Muscle of leg (tissue), 11 donors: ENCODE measurements around the gene IFTAP. TPM values are rescaled to one million over a fixed set of nuclear protein-coding genes. Genes with fewer than 3 reads are reported as not detected.

Experiments used
- DNase-seq: peaks from one replicate; pipeline ENCODE4 v3.0.0; 2013
- H3K27ac ChIP-seq: one replicate; pipeline ENCODE4 v1.5.1; 2013; ENCODE audit warnings: mild to moderate bottlenecking, low read length, control low read depth
- H3K27me3 ChIP-seq: one replicate; pipeline ENCODE4 v1.6.1; 2013; ENCODE audit warnings: low read length; ENCODE audit not compliant: control insufficient read depth, insufficient read depth
- H3K36me3 ChIP-seq: one replicate; pipeline ENCODE4 v1.6.1; 2013; ENCODE audit warnings: low read length; ENCODE audit not compliant: control insufficient read depth, insufficient read depth
- H3K4me1 ChIP-seq: one replicate; pipeline ENCODE4 v1.6.1; 2013; ENCODE audit warnings: low read length; ENCODE audit not compliant: control insufficient read depth, insufficient read depth
- H3K4me3 ChIP-seq: one replicate; pipeline ENCODE4 v1.5.1; 2013; ENCODE audit warnings: low read length, control low read depth
- H3K9me3 ChIP-seq: replicated peaks from 2 replicates; pipeline ENCODE4 v1.6.1; 2013; ENCODE audit warnings: low read depth, low read length; ENCODE audit not compliant: control insufficient read depth
- WGBS: methylation state at CpG from one replicate; pipeline ENCODE4 v1.1.5; 2013; ENCODE audit warnings: missing lambda C conversion rate; ENCODE audit not compliant: insufficient coverage; 5-methylcytosine and 5-hydroxymethylcytosine counted together
- polyA plus RNA-seq, 8 donors: library from polyadenylated mRNA; unstranded; fragments of 120-200 nt; gene quantifications; one replicate each; pipeline versions ENCODE4 v1.2.1 to v1.2.3, GENCODE V29; 2013; ENCODE audit warnings: inconsistent platforms in 1 of 8, low replicate concordance in 1 of 8; ENCODE audit not compliant: insufficient read length in 8 of 8, insufficient read depth in 1 of 8
- total RNA-seq: library from RNA; stranded (reverse); fragments of 120-200 nt; gene quantifications from one replicate; pipeline ENCODE4 v1.2.4, GENCODE V29; 2013

IFTAP gene
- total and polyA plus RNA-seq, 9 donors = 40.3 to 57.4 (median 42.1) TPM

GRCh38 chr11:36684840-36685801 lies 90.8 kb downstream of the IFTAP start:
- Histone ChIP-seq H3K9me3 (no peaks in the 10 kb centered on the region), H3K27me3 (no peaks in the 10 kb centered on the region), H3K4me1 (no peaks in the 10 kb centered on the region), H3K36me3 (no peaks in the 10 kb centered on the region), H3K27ac (no peak overlapping the region), H3K4me3 (no peak overlapping the region)
- no peak for DNase-seq
- 74% methylated on average over 3 of the region's 12 CpGs for WGBS

- no peaks in the 10 kb centered on the region for H3K27me3 ChIP-seq
- no peaks in the 10 kb centered on the region for H3K4me1 ChIP-seq
- H3K36me3 ChIP-seq = no peaks in the 10 kb centered on the region
- no CpG with 5 or more reads among the region's 2 CpGs for WGBS
- no peaks in the 10 kb centered on the region for H3K9me3 ChIP-seq
- H3K27ac ChIP-seq = no peak overlapping the region
- H3K4me3 ChIP-seq = no peak overlapping the region
- DNase-seq = no peak
Observed at GRCh38 chr11:36688132-36688531, 93.8 kb downstream of the IFTAP start.

GRCh38 chr11:36688571-36689291 lies 94.4 kb downstream of the IFTAP start:
- Histone ChIP-seq H3K4me3 (no peak overlapping the region), H3K27ac (no peak overlapping the region), H3K9me3 (no peaks in the 10 kb centered on the region), H3K27me3 (no peaks in the 10 kb centered on the region), H3K36me3 (no peaks in the 10 kb centered on the region), H3K4me1 (no peaks in the 10 kb centered on the region)
- DNase-seq = no peak
- WGBS = 35% methylated on average over 4 of the region's 7 CpGs

GRCh38 chr11:36689442-36689841 lies 95.1 kb downstream of the IFTAP start:
- no peaks in the 10 kb centered on the region for H3K27me3 ChIP-seq
- H3K27ac ChIP-seq = no peak overlapping the region
- no peak for DNase-seq
- no peak overlapping the region for H3K4me3 ChIP-seq
- WGBS = no CpG with 5 or more reads among the region's 4 CpGs
- H3K9me3 ChIP-seq = no peaks in the 10 kb centered on the region
- no peaks in the 10 kb centered on the region for H3K36me3 ChIP-seq
- H3K4me1 ChIP-seq = no peaks in the 10 kb centered on the region

- Histone ChIP-seq H3K27me3 (no peaks in the 10 kb centered on the region), H3K4me1 (no peaks in the 10 kb centered on the region), H3K9me3 (no peaks in the 10 kb centered on the region), H3K36me3 (no peaks in the 10 kb centered on the region), H3K27ac (no peak overlapping the region), H3K4me3 (no peak overlapping the region)
- 75% methylated on average over 1 of the region's 1 CpG for WGBS
- no peak for DNase-seq
Observed at GRCh38 chr11:36692704-36693103, 98.4 kb downstream of the IFTAP start.

- Histone ChIP-seq H3K27ac (no peak overlapping the region), H3K27me3 (no peaks in the 10 kb centered on the region), H3K4me1 (no peaks in the 10 kb centered on the region), H3K9me3 (no peaks in the 10 kb centered on the region), H3K4me3 (no peak overlapping the region), H3K36me3 (no peaks in the 10 kb centered on the region)
- no CpG with 5 or more reads among the region's 1 CpG for WGBS
- no peak for DNase-seq
Observed at GRCh38 chr11:36693139-36693843, 99.0 kb downstream of the IFTAP start.

- H3K27me3 ChIP-seq = no peaks in the 10 kb centered on the region
- no peak for DNase-seq
- H3K9me3 ChIP-seq = no peaks in the 10 kb centered on the region
- H3K27ac ChIP-seq = no peak overlapping the region
- H3K4me3 ChIP-seq = no peak overlapping the region
- no peaks in the 10 kb centered on the region for H3K36me3 ChIP-seq
- no peaks in the 10 kb centered on the region for H3K4me1 ChIP-seq
Observed at GRCh38 chr11:36695111-36695510, 100.8 kb downstream of the IFTAP start.

GRCh38 chr11:36695571-36695970 lies 101.3 kb downstream of the IFTAP start:
- Histone ChIP-seq H3K9me3 (no peaks in the 10 kb centered on the region), H3K27ac (no peak overlapping the region), H3K36me3 (no peaks in the 10 kb centered on the region), H3K27me3 (no peaks in the 10 kb centered on the region), H3K4me1 (no peaks in the 10 kb centered on the region), H3K4me3 (no peak overlapping the region)
- DNase-seq = peak; percentile 11
- no CpG with 5 or more reads among the region's 6 CpGs for WGBS

- no peaks in the 10 kb centered on the region for H3K27me3 ChIP-seq
- no peak for DNase-seq
- no peak overlapping the region for H3K27ac ChIP-seq
- no peaks in the 10 kb centered on the region for H3K9me3 ChIP-seq
- 47% methylated on average over 6 of the region's 6 CpGs for WGBS
- H3K36me3 ChIP-seq = no peaks in the 10 kb centered on the region
- H3K4me3 ChIP-seq = no peak overlapping the region
- no peaks in the 10 kb centered on the region for H3K4me1 ChIP-seq
Observed at GRCh38 chr11:36696550-36696949, 102.2 kb downstream of the IFTAP start.

GRCh38 chr11:36699271-36699670 lies 105.0 kb downstream of the IFTAP start:
- no peaks in the 10 kb centered on the region for H3K36me3 ChIP-seq
- no peaks in the 10 kb centered on the region for H3K9me3 ChIP-seq
- DNase-seq = no peak
- no peaks in the 10 kb centered on the region for H3K4me1 ChIP-seq
- WGBS = no CpG with 5 or more reads among the region's 6 CpGs
- no peaks in the 10 kb centered on the region for H3K27me3 ChIP-seq
- H3K4me3 ChIP-seq = no peak overlapping the region
- no peak overlapping the region for H3K27ac ChIP-seq
